GM18526 (cell line): ENCODE data around the gene XPR1.

Experiments
- POLR2A ChIP-seq: IDR thresholded peaks from 3 replicates; pipeline ENCODE4 v1.6.1; 2011; ENCODE audit not compliant: insufficient read length; ENCODE audit errors: extremely low read depth

XPR1 gene

GRCh38 chr1:180652792-180653191 lies 21.0 kb downstream of the XPR1 start:
- no peak for TF ChIP-seq POLR2A

DNA sequence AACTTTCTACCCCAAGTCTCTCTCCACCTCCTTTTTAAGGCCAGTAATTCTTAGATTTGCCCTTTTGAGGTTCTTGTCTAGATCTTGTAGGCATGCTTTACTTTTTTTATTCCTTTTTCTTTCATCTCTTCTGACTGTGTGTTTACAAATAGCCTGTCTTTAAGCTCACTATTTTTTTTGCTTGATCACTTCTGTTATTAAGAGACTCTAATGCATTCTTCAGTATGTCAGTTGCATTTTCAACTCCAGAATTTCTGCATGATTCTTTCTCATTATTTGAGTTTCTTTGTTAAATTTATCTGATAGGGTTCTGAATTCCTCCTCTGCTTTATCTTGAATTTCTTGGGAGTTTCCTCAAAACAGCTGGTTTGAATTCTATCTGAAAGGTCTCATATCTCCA lies 30.9 kb downstream of the XPR1 start:
- no peak for TF ChIP-seq POLR2A

- TF ChIP-seq POLR2A = no peak
Measured at GRCh38 chr1:180670681-180671080, 38.9 kb downstream of the XPR1 start.

- TF ChIP-seq POLR2A = no peak
Measured at GRCh38 chr1:180672105-180672504, 40.3 kb downstream of the XPR1 start.

DNA sequence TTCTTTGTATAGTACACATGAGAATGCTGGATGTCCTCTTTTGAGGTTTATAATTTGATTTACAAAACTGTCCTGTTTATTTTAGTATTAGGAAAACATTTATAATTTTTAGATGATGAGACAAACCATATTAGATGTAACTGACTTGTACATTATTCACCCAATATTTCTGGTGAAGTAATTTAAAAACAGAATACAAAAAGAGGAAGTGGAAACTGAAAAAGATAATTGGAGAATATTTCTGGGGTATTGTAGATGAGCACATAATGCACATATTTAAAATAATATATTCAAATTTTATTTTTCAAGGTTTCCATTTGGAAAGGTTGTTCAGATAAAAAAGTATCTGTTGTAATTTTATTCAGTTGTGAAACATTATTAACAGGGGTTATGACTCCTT lies 40.7 kb downstream of the XPR1 start:
- TF ChIP-seq POLR2A = no peak

DNA sequence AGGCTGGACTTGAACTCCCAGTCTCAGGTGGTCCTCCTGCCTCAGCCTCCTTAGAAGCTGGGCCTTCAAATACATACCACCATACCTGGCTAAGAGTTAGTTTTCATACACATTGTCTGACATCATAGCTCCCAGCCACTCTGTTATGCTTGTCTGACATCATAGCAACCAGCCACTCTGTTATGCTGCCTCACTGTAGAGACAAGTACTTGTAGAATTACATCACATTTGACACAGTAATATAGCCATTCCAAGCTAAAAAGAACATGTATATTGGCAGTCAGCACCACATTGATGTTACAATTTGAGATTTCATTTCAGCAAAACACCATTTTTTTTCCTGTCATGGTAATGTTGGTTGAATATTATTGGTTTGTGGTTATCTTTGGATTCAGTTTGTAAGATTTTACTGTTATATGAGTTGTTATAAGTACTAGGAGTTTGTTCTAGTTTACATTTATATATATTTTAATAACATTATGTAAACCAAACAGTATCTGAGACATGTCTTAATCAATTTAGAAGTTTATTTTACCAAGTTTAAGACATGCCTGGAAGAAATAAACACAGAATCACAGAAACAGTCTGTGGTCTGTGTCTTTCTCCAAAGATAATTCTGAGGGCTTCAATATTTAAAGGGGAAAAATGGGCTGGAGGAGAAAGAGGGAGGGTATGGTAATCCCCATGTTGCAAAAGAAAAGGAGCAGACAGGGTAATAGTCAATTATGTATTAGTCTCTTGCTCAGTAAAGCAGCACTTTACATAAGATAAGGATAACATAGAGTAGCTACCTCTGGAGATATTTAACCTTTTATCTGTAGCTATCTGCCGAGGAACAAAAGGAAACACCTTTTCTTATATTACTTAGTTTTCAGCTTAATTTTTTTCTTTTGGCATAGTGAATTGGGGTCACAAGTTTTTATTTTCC lies 43.0 kb downstream of the XPR1 start:
- TF ChIP-seq POLR2A = no peak

GRCh38 chr1:180675586-180675985 lies 43.8 kb downstream of the XPR1 start:
- no peak for TF ChIP-seq POLR2A

DNA sequence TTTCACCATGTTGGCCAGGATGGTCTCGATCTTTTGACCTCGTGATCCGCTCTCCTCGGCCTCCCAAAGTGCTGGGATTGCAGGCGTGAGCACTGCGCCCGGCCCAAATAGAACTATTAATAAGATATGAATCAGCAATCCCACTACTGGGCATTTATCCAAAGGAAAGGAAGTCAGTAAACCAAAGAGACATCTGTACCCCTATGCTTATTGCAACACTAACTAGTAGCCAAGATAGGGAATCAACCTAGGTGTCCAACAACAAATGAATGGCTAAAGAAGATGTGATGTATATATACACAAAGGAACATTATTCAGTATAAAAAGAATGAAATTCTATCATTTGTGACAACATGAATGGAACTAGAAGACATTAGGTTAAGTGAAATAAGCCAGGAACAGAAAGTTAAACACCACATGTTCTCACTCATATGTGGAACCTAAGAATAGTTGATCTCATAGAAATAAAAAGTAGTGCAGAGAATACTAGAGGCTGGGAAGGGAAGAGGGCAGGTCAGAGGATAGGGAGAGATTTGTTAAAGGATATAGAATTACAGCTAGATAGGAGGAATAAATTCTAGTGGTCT lies 48.8 kb downstream of the XPR1 start:
- no peak for TF ChIP-seq POLR2A

DNA sequence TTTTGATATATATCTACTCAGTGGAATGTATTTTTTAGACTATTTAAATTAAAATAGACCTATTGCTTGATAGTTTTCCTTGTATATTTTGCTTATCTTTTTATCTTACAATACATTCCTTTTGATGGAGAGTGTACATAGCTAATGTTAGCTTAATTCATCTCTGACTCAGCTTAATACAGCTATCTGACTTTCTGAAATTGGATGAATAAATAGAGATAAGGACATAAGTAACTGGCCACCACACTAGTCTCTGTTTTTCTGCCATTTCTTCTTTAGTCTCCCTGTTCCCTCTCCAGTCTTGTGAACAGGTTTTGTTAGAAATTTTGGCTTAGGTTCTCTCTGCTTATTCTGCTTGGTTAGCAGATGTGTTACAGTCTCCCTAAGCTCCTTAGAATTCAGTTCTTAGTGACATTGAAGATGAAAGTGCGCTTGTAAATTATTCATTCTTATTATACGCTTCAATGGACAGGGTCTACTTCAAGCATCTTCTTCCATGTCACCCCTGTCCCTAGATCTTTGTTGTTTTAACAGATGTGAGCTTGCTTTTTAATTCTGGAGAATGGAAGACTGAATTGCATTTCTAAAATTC lies 59.6 kb downstream of the XPR1 start:
- no peak for TF ChIP-seq POLR2A

DNA sequence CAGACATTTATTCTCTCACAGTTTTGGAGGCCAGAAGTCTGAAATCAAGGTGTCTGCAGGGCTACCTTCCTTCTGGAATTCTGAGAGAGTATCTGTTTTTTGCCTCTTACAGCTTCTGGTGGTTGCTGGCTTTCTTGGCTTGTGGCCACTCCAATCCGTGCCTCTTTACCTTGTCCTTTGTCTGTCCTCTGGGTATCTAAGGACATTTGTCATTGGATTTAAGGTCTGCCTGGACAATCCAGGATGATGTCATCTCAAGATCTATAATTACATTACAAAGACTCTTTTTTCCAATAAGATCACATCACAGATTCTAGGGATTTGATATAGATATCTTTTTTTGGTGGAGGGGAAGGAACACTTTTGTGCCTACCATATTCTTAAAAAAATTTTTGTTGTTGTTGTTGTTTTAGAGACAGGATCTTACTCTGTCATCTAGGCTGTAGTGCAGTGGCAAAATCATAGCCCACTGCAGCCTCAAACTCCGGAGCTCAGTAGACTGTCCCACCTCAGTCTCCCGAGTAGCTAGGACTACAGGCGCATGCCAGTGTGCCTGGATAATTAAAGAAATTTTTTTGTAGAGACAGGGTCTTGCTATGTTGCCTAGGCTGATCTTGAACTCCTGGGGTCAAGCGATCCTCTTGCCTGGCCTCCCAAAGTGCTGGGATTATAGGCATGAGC lies 61.9 kb downstream of the XPR1 start:
- no peak for TF ChIP-seq POLR2A

DNA sequence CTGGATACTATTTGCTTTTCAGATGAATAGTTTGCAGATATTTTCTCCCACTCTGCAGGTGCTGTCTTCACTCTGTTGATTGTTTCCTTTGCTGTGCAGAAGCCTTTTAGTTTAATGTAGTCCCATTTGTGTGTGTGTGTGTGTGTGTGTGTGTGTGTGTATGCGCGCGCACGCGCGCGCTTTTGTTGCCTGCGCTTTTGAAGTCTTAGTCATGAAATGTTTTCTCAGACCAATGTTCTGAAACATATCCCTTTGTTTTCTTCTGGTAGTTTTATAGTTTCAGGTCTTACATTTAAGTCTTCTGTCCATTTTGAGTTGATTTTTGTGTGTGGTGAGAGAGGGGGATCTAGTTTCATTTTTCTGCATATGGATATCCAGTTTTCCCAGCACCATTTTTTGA lies 63.5 kb downstream of the XPR1 start:
- no peak for TF ChIP-seq POLR2A

DNA sequence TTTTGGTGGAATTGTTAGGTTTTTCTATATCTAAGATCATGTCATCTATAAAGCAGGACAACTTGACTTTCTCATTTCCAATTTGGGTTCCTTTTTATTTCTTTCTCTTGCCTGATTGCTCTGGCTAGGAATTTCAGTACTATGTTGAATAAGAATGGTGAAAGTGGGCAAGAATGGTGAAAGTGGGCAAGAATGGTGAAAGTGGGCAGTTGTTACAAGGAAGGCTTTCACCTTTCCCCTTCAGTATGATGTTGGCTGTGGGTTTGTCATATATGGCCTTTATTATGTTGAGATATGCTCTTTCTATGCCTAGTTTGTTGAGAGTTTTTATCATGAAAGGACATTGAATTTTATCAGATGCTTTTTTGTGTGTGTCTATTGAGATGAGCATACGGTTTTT lies 64.5 kb downstream of the XPR1 start:
- TF ChIP-seq POLR2A = no peak

- no peak for TF ChIP-seq POLR2A
Measured at GRCh38 chr1:180698580-180698979, 66.8 kb downstream of the XPR1 start.

DNA sequence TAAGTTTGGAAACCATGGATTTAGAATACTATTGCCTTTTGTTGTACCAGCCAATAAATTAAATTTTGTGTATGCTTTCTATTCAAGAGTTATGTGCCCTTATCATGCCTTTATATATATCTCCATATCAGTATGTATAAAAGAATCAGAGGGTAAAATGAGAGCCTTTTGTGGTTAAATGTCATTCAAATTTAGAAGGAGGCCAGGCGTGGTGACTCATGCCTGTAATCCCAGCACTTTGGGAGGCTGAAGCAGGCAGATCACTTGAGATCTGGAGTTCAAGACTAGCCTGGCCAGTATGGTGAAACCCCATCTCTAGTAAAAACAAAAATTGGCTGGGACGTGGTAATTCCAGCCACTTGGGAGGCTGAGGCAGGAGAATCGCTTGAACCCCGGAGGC lies 88.9 kb downstream of the XPR1 start:
- TF ChIP-seq POLR2A = no peak

DNA sequence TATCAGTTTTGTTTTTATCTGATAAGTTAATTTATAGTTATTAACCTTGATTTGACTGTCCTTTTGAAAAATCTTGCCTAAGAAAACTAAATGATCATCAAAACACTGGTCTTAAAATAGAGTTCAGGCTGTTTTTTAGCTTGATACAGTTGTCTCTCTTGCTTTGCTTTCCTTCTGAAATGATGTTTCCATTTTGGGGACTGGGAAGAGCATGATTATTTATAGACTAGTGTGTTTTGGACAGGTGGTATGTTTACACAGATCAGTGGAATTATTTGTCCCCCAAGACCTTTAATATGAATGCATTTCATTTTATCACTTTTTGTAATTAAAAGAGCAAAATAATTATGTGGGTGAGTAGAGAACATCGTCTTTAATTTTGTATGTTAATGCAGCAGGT lies 90.8 kb downstream of the XPR1 start:
- no peak for TF ChIP-seq POLR2A

DNA sequence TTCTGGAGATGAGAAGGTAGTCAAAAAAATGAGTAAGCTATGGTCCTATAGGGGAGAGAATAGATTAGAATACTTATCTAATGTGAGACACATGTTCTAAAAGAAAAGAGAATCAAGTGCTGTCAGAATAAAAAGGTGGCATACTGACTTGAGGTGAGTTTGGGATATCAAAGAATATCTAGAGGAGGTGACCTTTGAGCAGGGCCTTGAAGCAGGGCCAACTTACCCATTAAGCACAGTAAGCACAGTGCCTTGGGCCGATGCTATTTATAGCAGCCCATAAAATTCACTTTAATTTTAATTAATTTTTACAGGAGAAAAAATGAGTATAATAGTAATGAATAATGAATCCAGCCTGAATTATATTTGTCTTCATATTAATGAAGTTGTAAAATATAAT lies 92.2 kb downstream of the XPR1 start:
- no peak for TF ChIP-seq POLR2A
